ENCODE measurements around the gene GIMAP5.

- no peak for TF ChIP-seq MYC (IDR thresholded peaks at IDR 0.05; ENCODE audit: insufficient read depth, insufficient read length, insufficient replicate concordance, low read length, severe bottlenecking)
- TF ChIP-seq HDAC6 (IDR thresholded peaks at IDR 0.05; ENCODE audit: unreplicated experiment) = no peak
- no peak for TF ChIP-seq CREB1 (IDR thresholded peaks at IDR 0.05; ENCODE audit: low read depth)
- TF ChIP-seq NRF1 (conservative IDR thresholded peaks at IDR 0.05; ENCODE audit: low read depth, low read length) = no peak
- no peak for TF ChIP-seq FOS (IDR thresholded peaks at IDR 0.05; ENCODE audit: borderline replicate concordance, extremely low read depth, insufficient read length)
These were observed 15.2 kb upstream of the GIMAP5 start for GRCh38 chr7:150721970-150722373.
